Anterior cingulate cortex (tissue), 58 donors: ENCODE data around the gene KISS1R.

Experiments
- DNase-seq, 58 donors: peaks; one replicate each; lab custom pipeline; 2025; lab: John Stamatoyannopoulos, UW

Gene KISS1R

GRCh38 chr19:897442-898039, 19.6 kb upstream of the KISS1R start:
- DNase-seq, result no peak

- DNase-seq, result peak in 54 of 58 donors; percentile 2 to 85 (median 56)
These were observed 18.5 kb upstream of the KISS1R start for GRCh38 chr19:898663-899062.

- no peak for DNase-seq
These were observed 17.6 kb upstream of the KISS1R start for GRCh38 chr19:899336-900042.

- no peak for DNase-seq
These were observed 17.2 kb upstream of the KISS1R start for GRCh38 chr19:900043-900301.

GRCh38 chr19:900302-901111, 16.6 kb upstream of the KISS1R start:
- DNase-seq, result peak in 2 of 58 donors; percentile 18 to 52

GRCh38 chr19:901216-902092, 15.7 kb upstream of the KISS1R start:
- no peak for DNase-seq

GRCh38 chr19:902093-902370, 15.1 kb upstream of the KISS1R start:
- no peak for DNase-seq

- DNase-seq, result no peak
These were observed 14.5 kb upstream of the KISS1R start for GRCh38 chr19:902446-903226.

GRCh38 chr19:903266-903797, 13.8 kb upstream of the KISS1R start:
- no peak for DNase-seq

GRCh38 chr19:904545-904944, 12.6 kb upstream of the KISS1R start:
- no peak for DNase-seq

- DNase-seq, result no peak
These were observed 10.7 kb upstream of the KISS1R start for GRCh38 chr19:906480-906879.

GRCh38 chr19:907183-907853, 9.8 kb upstream of the KISS1R start:
- DNase-seq, result no peak

- no peak for DNase-seq
These were observed 5.7 kb upstream of the KISS1R start for GRCh38 chr19:911197-912033.

GRCh38 chr19:912181-913079, 4.7 kb upstream of the KISS1R start:
- DNase-seq, result peak in 1 of 58 donors; percentile 50

GRCh38 chr19:913080-913748, 3.9 kb upstream of the KISS1R start, which contains the start of gene R3HDM4:
R3HDM4 (minus strand) TSS chr19:913219; CDS start chr19:913157, 62 bp downstream.
- peak in 57 of 58 donors; percentile 5 to 86 (median 59) for DNase-seq

GRCh38 chr19:916645-917322, 349 bp upstream of the KISS1R start:
- no peak for DNase-seq
